ENCODE measurements around the gene DNAL4. TPM values are rescaled to one million over a fixed set of nuclear protein-coding genes. Genes with fewer than 3 reads are reported as not detected.

The DNAL4 gene
- total and polyA plus RNA-seq, 2 of the 4 experiments (the other 2 are of a cell fraction) = 6.1 to 12.1 TPM

DNA sequence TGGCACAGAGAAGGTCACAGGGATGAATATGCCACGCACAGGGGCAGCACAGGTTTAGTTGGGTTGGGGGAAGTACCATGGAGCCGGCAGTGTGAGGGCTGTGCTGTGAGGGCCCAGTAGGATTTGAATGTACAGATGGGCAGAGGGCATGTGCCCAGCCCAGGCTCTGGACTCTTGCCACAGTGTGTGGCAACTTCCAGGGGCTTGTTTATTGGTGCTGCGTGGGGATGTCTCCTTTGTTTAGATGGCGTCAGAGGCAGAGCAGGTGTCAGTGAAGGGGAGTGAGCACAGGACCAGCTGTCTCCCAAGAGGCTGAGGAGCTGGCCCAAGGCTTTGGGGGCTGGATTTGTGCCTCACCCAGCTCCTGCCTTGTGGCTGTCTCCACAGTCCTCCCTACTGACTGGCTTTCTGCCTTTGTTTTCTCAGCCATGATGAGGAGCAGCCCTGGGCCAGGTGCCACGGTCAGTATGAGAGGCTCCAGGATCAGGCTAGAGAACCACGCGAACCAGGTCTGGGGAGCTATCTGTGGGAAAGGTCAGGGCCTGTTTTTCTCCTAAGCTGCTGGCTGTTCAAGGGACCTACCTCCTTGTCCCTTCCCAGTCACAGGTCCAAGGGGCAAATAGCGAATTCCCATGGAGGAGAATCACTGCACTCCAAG lies 60.1 kb downstream of the DNAL4 start (continued):
- TF ChIP-seq MXI1 (IDR thresholded peaks at IDR 0.05; ENCODE audit: borderline replicate concordance, low read depth, low read length) = no peak

DNA sequence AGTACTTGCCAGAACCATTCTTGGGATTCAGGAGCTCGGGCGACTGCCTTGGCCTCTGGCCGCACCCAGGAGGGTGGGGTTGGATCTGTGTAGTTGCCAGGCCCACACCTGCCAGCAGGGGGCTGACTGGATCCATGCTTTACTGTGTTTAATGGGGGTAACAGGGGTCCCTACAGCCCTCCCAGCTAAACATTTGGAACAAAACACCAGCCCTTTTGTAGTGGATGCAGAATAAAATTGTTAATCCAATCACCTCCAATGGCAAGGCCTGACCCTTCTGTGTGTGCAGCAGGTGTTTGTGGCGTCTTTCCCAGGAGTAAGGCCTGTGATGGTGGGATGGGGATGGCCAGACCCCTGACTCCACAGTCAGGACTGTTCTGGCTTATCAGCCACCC lies 60.6 kb downstream of the DNAL4 start:
- no peak overlapping the region for H3K4me2 ChIP-seq (ENCODE audit: low read depth, low read length)
- H3K27ac ChIP-seq (ENCODE audit: insufficient read depth, low read length) = no peak overlapping the region
- peaks cover 18% of the 10 kb centered on the region for H4K20me1 ChIP-seq (ENCODE audit: insufficient read depth, low read length)
- H3K14ac ChIP-seq (replicated peaks; ENCODE audit: low read depth, low read length) = no peak overlapping the region
- no peak overlapping the region for H2AFZ ChIP-seq (replicated peaks; ENCODE audit: low read length, poor library complexity)
- H3K9ac ChIP-seq (ENCODE audit: low read depth, low read length) = no peak overlapping the region
- H3K56ac ChIP-seq (ENCODE audit: extremely low read depth, insufficient read depth, low read length) = no peak overlapping the region
- no CpG with 5 or more reads among the region's 4 CpGs for WGBS, 2 experiments (ENCODE audit: extremely low coverage in 2 of 2, insufficient read length in 1 of 2)
- H4K5ac ChIP-seq (ENCODE audit: low read depth, low read length) = no peak overlapping the region
- no peak for DNase-seq
- peak; percentile 53 for ATAC-seq (ENCODE audit: low read depth)
- H3K36me3 ChIP-seq (ENCODE audit: control insufficient read depth, insufficient read depth, low read length) = peaks cover 77% of the 10 kb centered on the region
- no peak overlapping the region for H3K4me3 ChIP-seq (ENCODE audit: insufficient read depth, low read depth, low read length)
- in situ Hi-C loops (cut with MboI; ENCODE audit: low sequenced_read_pairs) (no loop called here), intact Hi-C loops (cut with micrococcal nuclease) (loop anchor here (1.0 kb wide), 1 partner anchor 33 kb away; no protein-coding TSS in a partner anchor), dilution Hi-C loops (cut with HindIII; ENCODE audit: low sequenced_read_pairs, unreplicated experiment) (no loop called here)
- H3K4me1 ChIP-seq (ENCODE audit: control insufficient read depth, insufficient read depth, low read length) = peaks cover 5% of the 10 kb centered on the region
- H3K9me1 ChIP-seq (ENCODE audit: insufficient read depth, low read length) = no peaks in the 10 kb centered on the region
- H4K91ac ChIP-seq (ENCODE audit: insufficient read depth, low read depth, low read length) = no peak overlapping the region
- TF ChIP-seq BHLHE40 (IDR thresholded peaks at IDR 0.05; ENCODE audit: low read depth, low read length) (no peak), MAFK (IDR thresholded peaks at IDR 0.05; ENCODE audit: low read depth, low read length) (no peak), FOS (IDR thresholded peaks at IDR 0.05; ENCODE audit: low read depth, low read length) (no peak), RAD21 (IDR thresholded peaks at IDR 0.05; ENCODE audit: low read length) (peak; percentile 34; the same call in 1 of the 2 replicates)
- TF ChIP-seq, protein P1, sequence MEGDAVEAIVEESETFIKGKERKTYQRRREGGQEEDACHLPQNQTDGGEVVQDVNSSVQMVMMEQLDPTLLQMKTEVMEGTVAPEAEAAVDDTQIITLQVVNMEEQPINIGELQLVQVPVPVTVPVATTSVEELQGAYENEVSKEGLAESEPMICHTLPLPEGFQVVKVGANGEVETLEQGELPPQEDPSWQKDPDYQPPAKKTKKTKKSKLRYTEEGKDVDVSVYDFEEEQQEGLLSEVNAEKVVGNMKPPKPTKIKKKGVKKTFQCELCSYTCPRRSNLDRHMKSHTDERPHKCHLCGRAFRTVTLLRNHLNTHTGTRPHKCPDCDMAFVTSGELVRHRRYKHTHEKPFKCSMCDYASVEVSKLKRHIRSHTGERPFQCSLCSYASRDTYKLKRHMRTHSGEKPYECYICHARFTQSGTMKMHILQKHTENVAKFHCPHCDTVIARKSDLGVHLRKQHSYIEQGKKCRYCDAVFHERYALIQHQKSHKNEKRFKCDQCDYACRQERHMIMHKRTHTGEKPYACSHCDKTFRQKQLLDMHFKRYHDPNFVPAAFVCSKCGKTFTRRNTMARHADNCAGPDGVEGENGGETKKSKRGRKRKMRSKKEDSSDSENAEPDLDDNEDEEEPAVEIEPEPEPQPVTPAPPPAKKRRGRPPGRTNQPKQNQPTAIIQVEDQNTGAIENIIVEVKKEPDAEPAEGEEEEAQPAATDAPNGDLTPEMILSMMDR (conservative IDR thresholded peaks at IDR 0.05; ENCODE audit: low read depth, low read length) = peak; percentile 54
- ChIA-PET POLR2A (ENCODE audit: unreplicated experiment) (no interaction called here), CTCF (interaction anchor here (2.4 kb wide), 1 partner anchor 9 kb away, joined by 11 read pairs; no protein-coding TSS in a partner anchor)
- H2AK5ac ChIP-seq (ENCODE audit: low read depth, low read length) = no peak overlapping the region
- no peak overlapping the region for H2BK120ac ChIP-seq (ENCODE audit: low read depth, low read length)
- no peak overlapping the region for H2BK5ac ChIP-seq (ENCODE audit: low read depth, low read length, poor library complexity, severe bottlenecking)
- no peak overlapping the region for H3K4ac ChIP-seq (ENCODE audit: low read depth, low read length)
- peak overlapping the region; percentile 52 for H2AK9ac ChIP-seq (replicated peaks; ENCODE audit: low read depth, low read length, poor library complexity)
- H4K8ac ChIP-seq (ENCODE audit: low read depth in 2 of 2, low read length in 2 of 2) = no peak overlapping the region
- H3K79me1 ChIP-seq (ENCODE audit: low read depth in 1 of 2, low read length in 2 of 2) = peaks cover 0 to 18% of the 10 kb centered on the region in 2 experiments; a peak in 2 of 4 replicates
- H3K9me3 ChIP-seq (ENCODE audit: control insufficient read depth, insufficient read depth, low read length) = no peaks in the 10 kb centered on the region
- no peak overlapping the region for H2BK15ac ChIP-seq (ENCODE audit: low read depth, low read length)
- no peak overlapping the region for H3K23ac ChIP-seq (ENCODE audit: low read depth, low read length)
- H2BK20ac ChIP-seq (ENCODE audit: low read depth, low read length) = no peak overlapping the region
- no peak overlapping the region for H3K18ac ChIP-seq (ENCODE audit: low read depth, low read length)
- no peaks in the 10 kb centered on the region for H3K27me3 ChIP-seq (ENCODE audit: control insufficient read depth, insufficient read depth, low read length)
- no TSS peak for BruUV-seq (replicated peaks)
